ENCODE measurements around the gene DNAI4. TPM values are rescaled to one million over a fixed set of nuclear protein-coding genes. Genes with fewer than 3 reads are reported as not detected.
A peak's percentile ranks its signal among the peaks of the same experiment; 100 is the strongest.
"Not testable (repeated sequence)": the region's sequence is repeated elsewhere in the genome, so short reads cannot be mapped to it uniquely, and the experiment has no call there.

The DNAI4 gene
- 7.0 TPM for total RNA-seq
- long read RNA-seq, partial matches to known transcripts = 0 of 2 reads
- long read RNA-seq, other reads (novel, unspliced or antisense) = 2 of 2 reads

GRCh38 chr1:66924756-66925557 lies at the start of gene DNAI4, which contains the start of gene MIER1:
TSS of gene DNAI4 (minus strand) at chr1:66924856. CDS start at chr1:66924831, 25 bp downstream.
TSS of gene MIER1 (plus strand) at chr1:66924990. CDS start at chr1:66925029, 39 bp downstream.
- peak; percentile 100 for DNase-seq (ENCODE audit: low spot score)

GRCh38 chr1:66968574-66968973 lies 43.9 kb upstream of the DNAI4 start:
- DNase-seq (ENCODE audit: low spot score) = no peak

GRCh38 chr1:66966188-66966873 lies 41.7 kb upstream of the DNAI4 start:
- DNase-seq (ENCODE audit: low spot score) = not testable (repeated sequence)

GRCh38 chr1:66957938-66958337 lies 33.3 kb upstream of the DNAI4 start:
- DNase-seq (ENCODE audit: low spot score) = no peak

GRCh38 chr1:66954208-66954607 lies 29.6 kb upstream of the DNAI4 start:
- no peak for DNase-seq (ENCODE audit: low spot score)

- no peak for DNase-seq (ENCODE audit: low spot score)
Observed at GRCh38 chr1:66951513-66951912, 26.9 kb upstream of the DNAI4 start.

- DNase-seq (ENCODE audit: low spot score) = no peak
Observed at GRCh38 chr1:66947267-66947666, 22.6 kb upstream of the DNAI4 start.

GRCh38 chr1:66945316-66945715 lies 20.7 kb upstream of the DNAI4 start:
- DNase-seq (ENCODE audit: low spot score) = no peak

- no peak for DNase-seq (ENCODE audit: low spot score)
Observed at GRCh38 chr1:66944330-66945274, 19.9 kb upstream of the DNAI4 start.

GRCh38 chr1:66943361-66943969 lies 18.8 kb upstream of the DNAI4 start:
- DNase-seq (ENCODE audit: low spot score) = no peak

GRCh38 chr1:66940981-66941380 lies 16.3 kb upstream of the DNAI4 start:
- DNase-seq (ENCODE audit: low spot score) = no peak

- no peak for DNase-seq (ENCODE audit: low spot score)
Observed at GRCh38 chr1:66938613-66939012, 14.0 kb upstream of the DNAI4 start.

GRCh38 chr1:66937529-66938234 lies 13.0 kb upstream of the DNAI4 start:
- DNase-seq (ENCODE audit: low spot score) = no peak

GRCh38 chr1:66933887-66934700 lies 9.4 kb upstream of the DNAI4 start:
- no peak for DNase-seq (ENCODE audit: low spot score)

GRCh38 chr1:66932291-66932690 lies 7.6 kb upstream of the DNAI4 start:
- DNase-seq (ENCODE audit: low spot score) = no peak

GRCh38 chr1:66931590-66931989 lies 6.9 kb upstream of the DNAI4 start:
- no peak for DNase-seq (ENCODE audit: low spot score)

- DNase-seq (ENCODE audit: low spot score) = no peak
Observed at GRCh38 chr1:66930823-66931174, 6.1 kb upstream of the DNAI4 start.

- peak; percentile 98 for DNase-seq (ENCODE audit: low spot score)
Observed at GRCh38 chr1:66929999-66930822, 5.6 kb upstream of the DNAI4 start.

- no peak for DNase-seq (ENCODE audit: low spot score)
Observed at GRCh38 chr1:66929691-66929998, 5.0 kb upstream of the DNAI4 start.

Data from mesenteric fat pad (tissue), 1 donor.